Left colon (tissue), 2 donors: ENCODE data around the gene SLC6A3. TPM values are rescaled to one million over a fixed set of nuclear protein-coding genes. Genes with fewer than 3 reads are reported as not detected.

Experiments
- ATAC-seq: fragments of 200-7000 bp; cut with Tn5 transposase; one replicate; pipeline ENCODE4 v1.9.1; 2020; ENCODE audit warnings: mild to moderate bottlenecking, moderate library complexity
- DNase-seq, 2 donors: peaks; one replicate each; pipeline ENCODE4 v3.0.0-alpha.2; 2020
- intact Hi-C, 2 donors: fragments of 100-400 bp; cut with DNase I in 1 of 2; cut with micrococcal nuclease in 1 of 2; formaldehyde crosslinking; loops; one replicate each; pipeline versions ENCODE4 v1.11.2 to v1.14.0; 2022; cut with DNase I, micrococcal nuclease
- long read RNA-seq: library from polyadenylated mRNA; unstranded; transcript quantifications from one replicate; pipeline ENCODE4 v2.0.0, GENCODE V29; 2021
- total RNA-seq, 2 donors: library from RNA; stranded (reverse); fragmentation: NEBNext Ultra II Directional; extraction: Animal tissue kit (Norgen Biotek cat#: 25700); gene quantifications; one replicate each; pipeline ENCODE4 v1.2.1, GENCODE V29; 2021
- donor health status: DM: no; HTN: no; CAD: no.
- donor health status: DM: yes; HTN: yes; CAD: no.

Gene SLC6A3
- total RNA-seq = not detected
- long read RNA-seq = 0 reads

DNA sequence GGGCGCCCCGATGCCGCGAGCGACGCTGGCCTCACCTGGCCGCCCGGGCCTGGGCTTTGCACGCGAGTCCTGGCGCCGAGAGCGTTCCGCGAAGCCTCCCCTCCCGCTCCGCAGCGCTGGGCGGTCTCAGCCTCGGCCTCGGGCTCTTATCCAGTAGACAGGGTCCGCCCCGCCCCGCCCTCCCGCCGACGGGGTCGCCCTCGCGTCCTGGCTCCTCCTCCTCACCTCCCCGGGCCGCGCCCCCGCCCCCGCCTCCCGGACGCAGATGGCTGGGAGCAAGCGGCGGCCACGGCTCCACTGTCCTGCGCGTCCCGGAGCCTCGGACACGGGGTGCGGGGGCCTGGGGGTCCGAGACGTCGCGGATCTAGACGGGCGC lies at the start of gene SLC6A3:
Gene SLC6A3, minus strand, starts transcription at position 128 of the 376 bp plus-strand sequence. CDS start 2,243 bp downstream, outside the sequence.
- DNase-seq = peak in 1 of 2 donors; percentile 27
- peak; percentile 23 for ATAC-seq
- intact Hi-C loops = no loop called here

DNA sequence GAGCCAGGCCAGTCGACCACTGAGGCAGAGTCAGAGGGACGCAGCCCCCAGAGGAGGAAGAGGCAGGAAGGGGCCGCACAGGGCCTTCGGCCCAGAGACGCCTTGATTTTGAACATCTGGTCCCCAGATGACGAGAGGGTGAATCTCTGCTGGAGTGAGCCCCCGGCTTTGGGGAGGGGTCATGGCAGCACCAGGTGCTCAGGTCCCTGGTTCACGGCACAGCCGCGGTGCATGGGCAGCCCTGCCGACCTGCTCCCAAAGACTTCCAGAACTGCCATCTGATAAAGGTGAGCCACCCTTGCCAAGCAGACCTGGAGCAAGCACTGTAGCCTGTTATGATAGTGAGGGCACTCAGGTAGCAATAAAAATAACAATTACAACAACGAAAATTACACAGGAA lies 48.7 kb upstream of the SLC6A3 start:
- DNase-seq (no peak), ATAC-seq (no peak)
- intact Hi-C loops = no loop called here

DNA sequence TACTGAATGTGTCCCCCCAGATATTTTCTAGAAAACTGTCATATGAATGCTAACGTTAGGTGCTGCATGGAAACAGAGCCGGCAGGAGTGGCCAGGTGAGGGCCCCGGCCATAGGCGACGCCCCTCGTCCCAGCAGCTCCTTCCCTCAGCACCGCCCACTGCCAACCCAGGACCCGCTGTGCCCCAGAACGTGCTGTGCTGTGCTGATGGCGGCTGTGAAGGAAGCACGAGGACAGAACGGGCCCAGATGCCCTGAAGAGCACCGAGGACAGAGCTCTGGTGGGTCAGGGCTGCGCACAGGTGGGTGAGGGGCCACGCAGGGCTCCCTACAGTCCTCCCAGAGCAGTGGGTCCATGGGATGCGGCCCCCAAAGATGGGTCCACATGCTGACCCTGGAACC lies 48.2 kb upstream of the SLC6A3 start:
- no peak for ATAC-seq
- no peak for DNase-seq
- intact Hi-C loops = no loop called here

DNA sequence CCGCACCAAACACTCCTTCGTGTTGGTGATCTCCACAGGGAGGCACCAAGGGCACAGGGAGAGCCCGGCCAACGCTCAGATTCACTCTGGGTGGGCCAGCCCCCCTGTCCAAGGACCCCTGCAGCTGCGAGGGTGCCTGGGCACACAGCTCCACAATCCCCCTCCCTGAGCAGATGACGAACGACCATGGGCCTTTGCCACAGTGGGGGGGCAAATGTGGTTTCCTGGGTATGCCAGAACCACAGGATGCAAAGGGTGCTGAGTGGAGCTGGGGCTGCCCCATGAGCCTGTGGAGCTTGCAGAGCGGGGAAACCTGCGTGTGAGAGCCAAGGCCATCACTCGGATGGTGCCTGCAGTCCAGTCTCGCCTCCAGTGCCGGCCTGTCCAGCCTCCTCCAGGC lies 47.5 kb upstream of the SLC6A3 start:
- no peak for DNase-seq
- intact Hi-C loops = no loop called here
- ATAC-seq = no peak

DNA sequence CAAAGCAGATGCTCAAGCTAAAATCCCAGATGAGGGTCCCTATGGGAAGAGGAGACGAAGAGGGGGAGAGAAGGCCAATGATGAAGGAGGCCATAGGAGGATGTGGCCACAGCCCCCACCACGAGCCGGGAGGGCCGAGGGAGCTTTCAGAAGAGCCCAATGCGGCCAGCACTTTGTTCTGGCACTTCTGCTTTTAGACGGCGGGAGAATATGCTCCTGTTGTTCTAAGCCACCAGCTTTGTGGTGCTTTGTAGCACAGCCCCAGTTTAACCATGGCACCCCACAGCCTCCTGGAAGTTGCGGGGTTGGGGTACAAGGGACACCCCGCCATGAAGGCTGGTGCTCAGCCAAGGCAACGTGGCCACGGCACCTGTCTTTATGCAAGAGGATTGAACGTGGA lies 45.1 kb upstream of the SLC6A3 start:
- DNase-seq (no peak), ATAC-seq (no peak)
- intact Hi-C loops = no loop called here

DNA sequence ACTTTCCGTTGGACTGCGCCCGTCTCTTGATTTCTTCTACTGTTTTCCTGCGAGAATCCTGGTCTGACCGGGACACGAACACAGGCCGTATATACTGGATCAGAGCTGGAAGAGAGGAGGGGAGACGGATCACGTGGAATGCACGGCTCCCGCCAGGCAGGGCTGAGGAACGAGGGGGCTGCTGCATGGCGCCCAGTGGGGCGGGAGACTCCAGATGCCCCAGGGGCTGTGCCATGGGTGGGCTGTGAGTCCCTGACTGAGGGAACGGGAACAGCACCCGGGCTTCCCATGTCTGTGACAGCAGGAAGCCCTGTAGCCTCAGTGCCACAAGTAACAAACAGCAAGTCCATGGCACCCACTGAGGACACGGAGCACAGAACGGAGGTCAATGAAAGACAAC lies 44.5 kb upstream of the SLC6A3 start:
- DNase-seq (no peak), ATAC-seq (no peak)
- intact Hi-C loops = no loop called here

DNA sequence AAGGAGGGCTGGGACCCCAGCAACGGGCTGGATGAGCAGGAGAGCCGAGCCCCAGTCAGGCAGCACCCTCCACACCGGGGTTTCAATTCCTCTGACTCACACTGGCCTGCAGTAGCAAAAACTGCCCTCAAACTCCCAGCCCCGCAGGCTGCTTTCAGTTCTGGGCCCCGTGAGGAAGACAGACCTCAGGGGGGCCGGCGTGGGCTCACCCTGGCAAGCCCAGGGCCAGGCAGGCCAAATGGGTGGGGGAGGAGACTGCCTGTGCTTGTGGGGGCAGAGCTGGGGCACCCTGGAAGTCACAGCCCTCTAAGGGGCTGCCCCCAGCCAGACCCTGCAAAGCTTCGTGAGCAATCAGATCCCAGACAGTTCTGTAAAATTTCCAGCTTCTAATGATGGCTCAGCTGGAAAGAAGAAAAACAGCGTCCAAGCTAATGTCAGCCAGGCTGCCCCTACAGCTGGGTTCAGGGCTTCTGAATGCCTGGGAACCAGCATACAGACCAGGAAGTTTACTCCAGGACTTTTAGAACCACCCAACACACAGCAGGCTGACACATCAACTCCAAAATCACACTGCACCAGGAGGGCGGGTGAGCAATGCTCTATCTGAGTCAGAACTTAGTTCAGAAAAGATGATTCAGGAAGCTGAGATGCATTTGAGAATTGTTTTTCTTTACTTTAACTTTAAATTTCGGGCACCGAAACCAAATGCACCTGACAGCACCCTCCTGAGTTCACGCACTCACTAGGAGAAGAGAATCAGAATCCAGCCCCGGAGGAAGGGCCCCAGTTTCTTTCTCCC lies 43.8 kb upstream of the SLC6A3 start:
- DNase-seq (no peak), ATAC-seq (peak; percentile 32)
- intact Hi-C loops = no loop called here

DNA sequence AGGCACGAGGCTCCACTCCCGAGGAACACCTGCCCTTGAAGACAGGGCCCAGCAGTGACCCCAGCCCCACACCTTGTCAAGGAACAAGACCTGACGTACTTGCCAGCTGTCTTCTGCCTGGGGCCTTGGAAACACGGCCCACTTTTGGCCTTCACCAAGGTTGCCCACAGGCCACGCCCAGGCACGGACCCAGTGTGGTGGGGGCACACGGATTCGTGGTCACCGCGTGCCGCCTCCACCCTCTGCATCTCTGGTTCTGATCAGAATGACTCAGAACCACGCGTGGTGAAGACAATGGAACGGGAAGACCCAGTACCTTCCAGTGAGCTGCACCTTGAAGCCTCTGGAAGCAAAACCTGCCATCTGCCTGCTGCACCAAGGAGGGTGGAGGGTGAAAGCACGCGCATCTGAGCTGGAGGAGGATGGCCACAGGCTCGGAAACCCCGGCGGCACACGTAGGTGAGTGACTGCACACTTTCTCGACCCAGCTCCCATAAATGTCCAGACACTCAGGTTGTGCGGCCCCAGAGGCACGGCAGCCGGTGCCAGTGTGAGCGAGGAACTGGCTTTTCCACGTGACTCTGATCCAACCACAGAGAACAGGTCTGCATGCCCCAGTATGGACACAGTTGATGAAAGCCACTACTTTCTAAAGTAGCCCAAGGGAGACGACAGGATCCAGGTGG lies 42.0 kb upstream of the SLC6A3 start:
- intact Hi-C loops = no loop called here
- no peak for ATAC-seq
- DNase-seq = no peak

DNA sequence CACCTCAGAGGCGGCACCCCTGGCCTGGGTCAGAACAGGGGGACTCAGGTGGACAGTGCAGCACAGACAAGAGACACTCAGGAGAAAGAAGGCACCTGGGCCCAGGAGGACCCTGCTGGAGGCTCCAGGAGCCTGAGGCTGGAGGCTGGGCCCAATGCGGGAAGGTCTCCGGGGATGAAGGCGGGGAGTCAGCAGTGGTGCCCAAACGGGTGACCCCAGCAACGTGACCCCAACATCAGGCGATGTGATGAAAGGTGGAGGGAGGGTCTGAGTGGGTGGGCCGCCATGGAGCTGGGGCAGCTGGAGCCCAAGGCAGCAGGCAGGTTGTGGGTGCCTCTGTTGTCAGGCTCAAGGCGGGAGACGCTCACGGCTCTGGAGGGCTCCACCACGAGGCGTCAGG lies 41.0 kb upstream of the SLC6A3 start:
- no peak for ATAC-seq
- intact Hi-C loops = no loop called here

DNA sequence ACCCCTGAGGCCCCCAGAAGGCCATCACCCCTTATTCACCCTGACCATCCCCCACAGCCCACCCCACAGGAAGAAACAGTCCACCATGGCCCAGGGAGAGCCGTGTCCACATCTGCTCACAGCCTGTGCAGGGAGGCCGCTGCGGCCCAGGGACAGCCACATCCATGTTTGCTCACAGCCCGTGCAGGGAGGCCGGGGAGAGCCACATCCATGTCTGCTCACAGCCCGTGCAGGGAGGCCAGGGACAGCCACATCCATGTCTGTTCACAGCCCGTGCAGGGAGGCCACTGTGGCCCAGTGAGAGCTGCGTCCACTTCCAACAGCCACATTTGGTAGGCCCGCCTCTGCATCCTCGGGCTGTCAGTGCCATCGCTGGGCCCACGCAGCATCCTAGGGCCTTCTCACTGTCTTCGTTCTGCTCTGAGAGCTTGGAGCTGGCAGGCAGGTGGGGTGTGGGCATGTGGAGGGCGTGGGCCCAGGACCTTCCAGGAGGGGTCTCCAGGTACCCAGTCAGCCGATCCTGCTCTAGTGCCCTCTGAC lies 40.4 kb upstream of the SLC6A3 start:
- ATAC-seq (no peak), DNase-seq (no peak)
- intact Hi-C loops = no loop called here

More for the DNA sequence above, 41.0 kb upstream of the SLC6A3 start:
- no peak for DNase-seq

DNA sequence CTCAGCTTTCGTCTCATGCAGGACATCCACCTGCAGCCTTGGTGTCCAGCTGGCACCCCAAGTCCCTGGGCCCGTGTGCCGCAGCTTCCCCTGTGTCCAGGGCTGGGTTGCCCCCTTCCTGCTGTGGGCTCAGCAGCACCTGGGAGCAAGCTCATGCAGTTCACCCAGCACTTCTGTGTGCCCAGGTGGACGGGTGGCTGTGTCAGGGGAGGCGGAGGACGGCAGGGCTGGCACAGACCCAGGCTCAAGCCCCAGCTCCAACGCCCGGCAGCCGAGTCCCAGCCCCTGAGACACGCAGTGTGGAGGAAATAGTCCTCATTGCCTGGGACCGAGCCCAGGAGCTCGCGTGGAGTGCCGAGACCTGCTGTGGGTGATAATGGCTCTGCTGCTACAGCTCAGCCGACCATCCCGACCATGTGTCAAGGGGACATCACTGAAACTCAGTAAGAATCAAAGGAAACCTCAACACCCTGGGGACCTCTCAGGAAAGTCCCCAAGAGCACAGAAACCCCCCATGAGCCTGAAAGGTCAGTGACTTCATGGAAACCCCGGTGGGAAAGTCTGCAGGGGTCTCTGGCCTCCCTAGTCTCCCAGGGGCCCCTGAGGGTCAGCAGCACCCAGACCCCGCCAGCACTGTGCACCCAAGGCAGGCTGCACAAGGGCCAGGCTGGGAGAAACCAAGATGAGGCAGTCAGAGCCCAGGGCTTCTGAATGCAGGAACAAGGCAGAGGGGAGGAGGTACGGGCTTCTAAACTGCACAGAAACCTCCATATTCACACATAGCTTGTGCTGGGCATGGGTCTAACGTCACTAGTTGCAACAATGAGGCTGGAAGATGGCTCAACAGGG lies 39.7 kb upstream of the SLC6A3 start:
- intact Hi-C loops = no loop called here
- no peak for DNase-seq
- no peak for ATAC-seq

DNA sequence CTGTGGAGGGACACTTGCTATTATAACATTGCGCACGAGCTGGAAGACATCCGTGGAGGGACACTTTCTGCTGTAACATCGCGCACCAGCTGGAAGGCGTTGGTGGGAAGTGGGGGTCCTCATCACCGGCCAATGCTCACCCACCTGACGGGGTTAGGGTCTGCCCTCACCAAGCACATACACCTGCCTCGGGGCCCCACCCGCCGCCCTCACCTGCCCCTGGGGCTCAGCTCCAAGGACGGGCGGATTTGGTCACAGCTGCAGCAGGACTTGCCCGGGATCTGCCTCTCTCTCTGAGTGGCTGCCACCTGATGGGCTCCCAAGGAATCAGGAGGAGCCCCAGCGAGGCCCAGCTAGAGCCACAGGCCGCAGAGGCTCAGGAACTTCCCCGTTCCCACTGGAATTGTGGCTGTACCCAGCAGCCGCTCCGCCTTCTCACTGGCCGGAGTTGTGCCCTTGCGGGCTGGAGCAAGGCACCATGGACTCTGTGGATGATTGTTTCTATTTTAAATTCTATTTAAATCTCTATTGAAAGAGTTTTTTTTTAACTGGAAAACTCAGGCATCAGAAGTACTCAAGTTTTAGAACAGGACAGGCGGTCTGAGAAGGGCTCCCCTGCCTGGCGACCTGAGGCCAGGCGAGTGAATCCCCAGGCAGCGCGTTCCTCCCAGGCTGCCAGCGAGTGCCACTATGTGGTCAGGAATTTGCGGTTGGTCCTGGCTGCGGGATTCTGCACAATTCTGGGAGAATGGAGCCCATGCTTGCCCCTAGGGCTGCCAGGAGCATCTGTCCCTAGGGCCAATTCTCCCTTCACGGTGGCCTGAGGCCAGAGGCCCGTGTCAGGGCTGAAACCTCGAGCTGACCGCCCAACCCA lies 38.9 kb upstream of the SLC6A3 start:
- DNase-seq (no peak), ATAC-seq (no peak)
- intact Hi-C loops = no loop called here

DNA sequence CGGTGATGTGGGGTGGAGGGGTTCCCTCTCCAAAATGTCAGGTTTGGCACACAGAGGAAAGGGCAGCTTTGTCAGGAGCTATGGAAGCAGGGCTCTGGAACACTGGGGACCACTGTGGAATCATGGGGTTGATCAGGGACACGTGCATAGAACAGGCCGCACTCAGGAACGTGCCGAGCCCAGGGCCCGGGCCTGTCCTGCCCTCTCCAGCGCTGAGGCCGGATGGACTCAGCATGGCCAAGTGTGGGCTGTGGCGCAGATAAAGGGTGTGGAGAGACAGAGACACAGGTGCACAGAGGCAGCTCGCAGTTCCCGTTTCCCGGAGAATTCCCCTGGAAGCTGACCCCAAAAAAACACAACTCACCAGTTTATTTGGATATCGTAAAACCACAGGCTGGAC lies 37.8 kb upstream of the SLC6A3 start:
- ATAC-seq (no peak), DNase-seq (no peak)
- intact Hi-C loops = no loop called here

DNA sequence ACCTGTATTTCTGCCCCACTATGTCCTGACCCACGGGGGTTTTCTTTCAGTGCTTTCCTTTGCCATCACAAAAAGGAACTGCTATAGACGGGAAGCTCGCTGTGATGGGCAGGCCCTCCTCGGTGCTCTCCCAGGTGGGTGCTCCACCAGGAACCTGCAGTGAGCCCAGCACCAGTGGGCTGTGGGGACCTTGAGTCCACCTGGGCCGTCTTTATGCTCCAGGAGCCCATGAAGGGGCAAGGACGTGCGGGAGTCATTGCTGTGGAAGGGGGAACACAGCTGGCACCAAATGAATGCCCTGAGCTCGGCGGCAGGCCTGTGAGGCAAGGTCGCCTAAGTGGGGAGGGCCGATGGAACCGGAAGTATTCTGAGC lies 36.7 kb upstream of the SLC6A3 start:
- no peak for DNase-seq
- intact Hi-C loops = no loop called here
- no peak for ATAC-seq

DNA sequence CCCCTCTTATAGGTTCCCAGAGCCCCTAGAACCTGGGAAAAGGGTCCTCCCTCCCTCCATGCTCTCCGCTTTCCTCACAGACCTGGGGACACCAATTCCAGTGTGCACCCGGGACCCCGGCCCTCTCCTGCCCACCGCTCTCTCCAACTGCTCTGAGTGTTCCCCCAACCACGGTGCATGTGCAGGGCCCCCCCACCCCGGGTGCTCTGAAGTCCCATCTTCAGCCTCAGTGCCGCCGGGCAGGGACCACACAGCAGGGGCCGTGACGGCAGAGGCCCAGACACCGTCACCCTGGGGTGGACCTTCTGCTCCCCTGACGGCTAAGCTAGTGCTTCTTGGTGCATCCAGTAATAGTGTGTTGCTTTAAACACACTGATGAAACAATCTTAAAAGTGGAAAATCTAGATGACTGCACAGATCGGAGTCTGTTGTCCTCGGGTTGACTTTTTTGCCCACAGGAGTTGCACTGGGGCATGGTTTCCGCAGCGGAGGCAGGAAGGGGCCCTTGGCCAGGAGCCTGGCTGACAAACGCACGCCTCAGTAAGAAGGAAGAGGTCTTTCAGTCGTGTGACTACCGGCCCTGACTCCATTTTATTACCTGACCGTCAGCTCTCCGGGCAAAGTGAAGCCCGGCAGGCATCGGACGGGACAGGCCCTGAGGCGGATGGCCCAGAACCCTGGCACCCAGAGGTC lies 36.2 kb upstream of the SLC6A3 start:
- intact Hi-C loops = no loop called here
- ATAC-seq (no peak), DNase-seq (no peak)

DNA sequence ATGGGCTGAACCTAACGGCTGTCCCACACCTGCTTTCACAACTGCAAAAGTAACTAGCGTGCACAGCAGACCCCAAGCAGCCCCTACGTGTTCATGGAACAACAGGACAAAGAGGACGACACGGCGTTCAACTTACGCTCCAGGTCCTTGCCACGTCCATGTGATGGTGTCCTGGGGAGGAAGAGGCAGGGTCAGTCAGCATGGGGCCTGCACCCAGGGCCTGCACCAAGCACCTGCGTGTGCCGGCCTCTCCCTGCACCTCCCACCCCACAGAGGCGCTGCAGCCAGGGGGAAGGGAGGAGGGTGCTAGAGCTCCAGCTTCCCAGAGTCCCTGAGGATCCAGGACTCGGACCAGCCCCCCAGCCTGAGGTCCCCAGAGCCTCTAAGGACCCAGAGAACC lies 35.6 kb upstream of the SLC6A3 start:
- DNase-seq (no peak), ATAC-seq (no peak)
- intact Hi-C loops = no loop called here

DNA sequence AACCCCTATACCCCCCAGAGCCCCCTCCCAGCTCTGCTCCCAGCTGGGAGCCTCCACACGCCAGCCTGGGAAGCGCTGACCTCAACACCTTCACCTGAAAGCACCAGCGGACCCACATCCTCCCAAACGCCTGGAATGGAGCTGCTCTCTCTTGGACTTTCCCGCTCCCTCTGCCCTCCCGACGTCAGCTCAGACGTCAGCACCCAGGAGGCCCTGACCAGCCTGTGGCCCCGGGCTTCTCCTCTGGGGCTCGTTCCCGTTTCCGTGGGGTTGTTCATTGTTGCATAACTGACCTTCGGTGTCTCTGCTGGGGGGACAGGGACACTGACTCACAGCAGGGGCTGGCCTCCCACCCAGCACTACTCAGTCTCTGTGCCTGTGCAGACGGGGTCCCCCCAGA lies 35.0 kb upstream of the SLC6A3 start:
- ATAC-seq = no peak
- DNase-seq = peak in 1 of 2 donors; percentile 38
- intact Hi-C loops = no loop called here

DNA sequence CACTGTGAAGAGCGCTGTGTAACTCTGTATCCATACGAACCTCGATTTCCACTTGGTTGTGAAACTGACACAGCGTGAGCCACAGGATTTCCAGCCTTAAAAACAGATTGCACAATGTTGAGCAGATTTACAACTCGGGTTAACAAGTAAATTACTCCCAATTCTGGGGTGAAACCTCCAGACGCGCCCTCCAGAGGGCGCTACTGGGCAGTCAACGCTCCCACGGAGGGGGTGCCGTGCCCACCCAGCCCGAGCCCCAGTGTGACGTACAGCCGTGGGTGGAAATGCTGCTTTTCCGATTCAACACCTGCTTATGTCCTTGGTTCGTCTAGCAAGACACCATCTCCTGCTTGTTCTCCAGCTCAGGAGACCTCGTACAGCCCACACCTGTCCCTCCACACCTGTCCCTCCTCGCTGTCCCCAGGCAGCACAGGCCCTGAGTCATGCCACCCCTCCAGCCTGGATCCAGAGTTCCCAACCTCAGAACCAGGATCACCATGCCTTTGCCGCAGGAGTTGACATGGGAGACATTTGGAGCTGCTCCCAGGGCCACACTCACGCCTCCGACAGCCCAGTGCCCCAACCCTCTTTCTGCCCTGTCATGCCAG lies 34.4 kb upstream of the SLC6A3 start:
- peak in 1 of 2 donors; percentile 47 for DNase-seq
- peak; percentile 37 for ATAC-seq

More for the DNA sequence above, 34.4 kb upstream of the SLC6A3 start:
- intact Hi-C loops = no loop called here
